Activated CD8-positive, alpha-beta T cell treated with anti-CD3 and anti-CD28 coated beads, Interleukin-2, amount 10 ng/mL, durations not matched to agents 7 days and 5 days (primary cell): ENCODE measurements around the gene SF3A2. TPM values are rescaled to one million over a fixed set of nuclear protein-coding genes. Genes with fewer than 3 reads are reported as not detected.
"Not testable (repeated sequence)": the region's sequence is repeated elsewhere in the genome, so short reads cannot be mapped to it uniquely, and the experiment has no call there.

Experiments used
- ATAC-seq: fragments of 150-1000 bp; cut with Tn5 transposase; one replicate; pipeline ENCODE4 v1.10.0; 2021; ENCODE audit warnings: moderate library complexity
- CTCF ChIA-PET: fragments of 350-600 bp; sonication (Branson Sonifier 250); formaldehyde crosslinking; loops from one replicate; lab custom pipeline; 2021; ENCODE audit warnings: antibody characterized with exemption; lab: Charles Lee
- POLR2A ChIA-PET: fragments of 350-600 bp; sonication (Branson Sonifier 250); formaldehyde crosslinking; loops from one replicate; lab custom pipeline; 2021; ENCODE audit warnings: antibody characterized with exemption; lab: Charles Lee
- DNase-seq: peaks from one replicate; pipeline ENCODE4 v3.0.0-alpha.2; 2020
- H3K27ac Mint-ChIP-seq: one replicate; pipeline ENCODE4 v1.8.0; 2021; ENCODE audit warnings: mild to moderate bottlenecking, mixed read lengths
- H3K27me3 Mint-ChIP-seq: one replicate; pipeline ENCODE4 v1.8.0; 2021; ENCODE audit warnings: low read depth, mixed read lengths
- H3K36me3 Mint-ChIP-seq: one replicate; pipeline ENCODE4 v1.8.0; 2021; ENCODE audit warnings: low read depth, mixed read lengths
- H3K4me1 Mint-ChIP-seq: one replicate; pipeline ENCODE4 v1.8.0; 2021; ENCODE audit warnings: low read depth, mixed read lengths
- H3K4me3 Mint-ChIP-seq: one replicate; pipeline ENCODE4 v1.8.0; 2021; ENCODE audit warnings: mild to moderate bottlenecking, mixed read lengths
- H3K9me3 Mint-ChIP-seq: one replicate; pipeline ENCODE4 v1.8.0; 2022; ENCODE audit warnings: mixed read lengths; ENCODE audit not compliant: insufficient read depth
- total RNA-seq, 2 experiments: library from RNA; stranded (reverse); gene quantifications; one replicate each; pipeline ENCODE4 v1.2.3, GENCODE V29; 2021

Gene SF3A2
- total RNA-seq, 2 experiments from 2014 or later: 157 to 163 TPM

DNA sequence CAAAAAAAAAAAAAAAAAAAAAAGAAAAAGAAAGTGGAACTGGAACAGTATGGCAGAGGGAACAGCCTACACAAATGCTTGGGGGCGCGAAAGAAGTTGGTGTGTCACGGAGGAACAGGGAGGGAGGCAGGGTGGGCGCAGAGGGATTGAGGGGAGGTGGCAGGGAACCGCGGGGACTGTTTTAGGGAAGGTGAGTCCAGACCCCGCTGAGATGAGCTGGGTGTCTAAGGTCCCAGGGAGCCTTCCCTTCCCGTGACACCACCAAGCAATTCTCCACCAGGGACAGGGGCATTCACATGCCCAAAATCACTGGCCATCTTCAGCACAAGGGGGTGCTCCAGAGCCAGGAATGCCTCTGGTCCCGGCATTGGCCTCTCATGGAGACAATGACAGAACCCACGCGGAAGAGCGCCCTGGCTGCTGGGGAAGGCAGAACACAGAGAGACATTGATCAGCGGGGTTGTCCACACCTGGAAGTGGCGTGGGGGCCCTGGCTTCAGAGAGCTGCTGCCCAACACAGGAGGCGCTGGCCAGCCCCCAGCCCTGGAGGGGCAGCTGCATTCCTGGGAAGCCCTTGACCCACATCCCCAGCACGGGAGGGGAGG is 38.4 kb downstream of the SF3A2 start:
- CTCF ChIA-PET: interaction anchor here (0.9 to 2.6 kb wide), 9 partner anchors 13 to 336 kb away, joined by 3 to 25 read pairs (median 3); no protein-coding TSS in a partner anchor
- ATAC-seq (no peak), DNase-seq (peak; percentile 67)
- no peaks in the 10 kb centered on the region for H3K27me3 Mint-ChIP-seq
- peaks cover 38% of the 10 kb centered on the region for H3K4me1 Mint-ChIP-seq
- H3K27ac Mint-ChIP-seq: peak overlapping the region; percentile 47
- H3K36me3 Mint-ChIP-seq: peaks cover 37% of the 10 kb centered on the region
- no peak overlapping the region for H3K4me3 Mint-ChIP-seq
- H3K9me3 Mint-ChIP-seq: no peaks in the 10 kb centered on the region
- POLR2A ChIA-PET: interaction anchor here (0.6 to 1.9 kb wide), 5 partner anchors 20 to 1769 kb away, joined by 3 to 6 read pairs (median 3); partner anchors contain the start of genes LSM7 and PLEKHJ1

DNA sequence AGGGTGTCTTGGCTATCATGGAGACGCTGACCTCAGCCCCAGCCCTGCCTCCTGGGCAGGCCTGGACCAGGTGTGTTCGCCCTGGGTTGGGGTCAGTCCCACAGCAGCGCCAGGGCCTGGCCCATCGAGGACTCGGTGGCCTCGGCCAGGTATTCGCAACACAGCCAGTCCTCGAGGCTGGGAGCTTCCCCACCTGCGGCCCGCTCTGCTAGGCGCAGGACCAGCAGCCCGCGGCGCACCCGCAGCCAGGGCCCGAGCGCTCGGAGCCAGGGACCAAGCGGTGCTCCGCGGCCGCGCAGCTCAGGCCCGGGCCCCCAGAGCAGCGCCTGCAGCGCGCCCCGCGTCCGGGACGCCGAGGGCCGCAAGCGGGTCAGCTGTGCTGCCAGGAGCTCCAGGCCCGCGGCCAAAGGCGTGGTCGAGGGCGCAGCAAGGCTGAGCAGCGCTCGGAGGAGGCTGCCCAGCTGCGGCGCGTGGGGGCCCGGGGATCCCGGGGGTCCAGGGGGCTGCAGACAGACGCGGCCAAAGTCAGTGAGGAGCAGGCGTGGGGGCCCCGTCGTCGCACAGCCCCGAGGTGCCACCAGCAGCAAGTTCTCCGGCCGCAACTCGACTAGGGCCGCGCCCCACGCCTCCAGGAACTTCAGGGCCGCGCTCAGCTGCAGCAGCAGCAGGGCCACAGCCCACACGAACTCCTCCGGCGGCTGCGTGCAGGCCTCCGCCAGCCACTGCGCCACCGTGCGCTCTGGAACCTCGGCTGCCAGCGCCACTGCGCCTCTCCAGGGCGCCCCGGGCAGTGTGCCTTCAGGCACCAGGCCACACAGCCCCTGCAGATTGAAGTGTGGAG is 39.2 kb downstream of the SF3A2 start:
- Mint-ChIP-seq H3K4me1 (peaks cover 38% of the 10 kb centered on the region), H3K27me3 (no peaks in the 10 kb centered on the region), H3K27ac (no peak overlapping the region), H3K36me3 (peaks cover 35% of the 10 kb centered on the region), H3K9me3 (no peaks in the 10 kb centered on the region), H3K4me3 (no peak overlapping the region)
- no peak for DNase-seq
- ChIA-PET POLR2A (interaction anchor here (0.6 to 1.0 kb wide), 3 partner anchors 10 to 1770 kb away, joined by 3 read pairs; no protein-coding TSS in a partner anchor), CTCF (interaction anchor here (0.7 to 2.5 kb wide), 7 partner anchors 13 to 335 kb away, joined by 3 to 15 read pairs (median 3); no protein-coding TSS in a partner anchor)
- no peak for ATAC-seq

DNA sequence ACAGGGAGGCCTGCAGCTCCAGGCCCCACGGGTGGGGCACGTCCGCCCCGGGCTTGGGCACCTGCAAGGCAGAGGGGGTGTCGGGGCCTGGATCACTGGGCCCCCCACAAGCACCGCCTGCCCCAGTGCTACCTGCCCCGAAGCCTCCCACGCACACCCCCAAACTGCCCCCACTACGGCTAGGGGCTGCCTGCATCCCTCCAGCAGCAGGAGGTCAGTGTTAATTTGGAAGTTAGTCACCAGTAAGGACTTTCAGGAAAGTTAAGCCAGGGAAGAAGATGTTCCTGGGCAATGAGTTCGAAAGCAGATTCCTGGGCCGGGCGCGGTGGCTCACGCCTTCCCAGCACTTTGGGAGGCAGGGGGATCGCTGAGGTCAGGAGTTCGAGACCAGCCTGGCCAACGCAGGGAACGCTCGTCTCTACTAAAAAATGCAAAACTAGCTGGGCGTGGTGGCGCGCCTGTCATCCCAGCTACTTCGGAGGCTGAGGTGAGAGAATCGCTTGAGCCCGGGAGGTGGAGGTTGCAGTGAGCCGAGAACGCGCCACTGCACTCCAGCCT is 39.9 kb downstream of the SF3A2 start:
- no peaks in the 10 kb centered on the region for H3K27me3 Mint-ChIP-seq
- POLR2A ChIA-PET: interaction anchor here (0.9 to 1.0 kb wide), 2 partner anchors 10 to 11 kb away, joined by 3 read pairs; no protein-coding TSS in a partner anchor

DNA sequence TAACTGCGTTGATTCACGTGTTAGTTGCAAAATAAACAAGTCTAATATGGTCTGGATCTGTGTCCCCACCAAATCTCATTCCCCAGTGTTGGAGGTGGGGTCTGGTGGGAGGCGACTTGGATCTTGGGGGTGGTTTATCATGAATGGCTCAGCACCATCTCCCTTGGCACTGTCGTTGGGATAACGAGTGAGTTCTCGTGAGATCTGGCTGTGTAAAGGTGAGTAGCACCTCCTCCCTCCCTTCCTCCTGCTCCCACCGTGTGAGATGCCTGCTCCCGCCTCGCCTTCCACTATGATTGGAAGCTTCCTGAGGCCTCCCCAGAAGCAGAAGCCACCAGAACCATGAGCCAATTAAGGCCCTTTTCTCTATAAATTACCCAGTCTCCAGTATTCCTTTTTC is 40.5 kb downstream of the SF3A2 start:
- H3K27ac Mint-ChIP-seq: no peak overlapping the region
- H3K4me1 Mint-ChIP-seq: peaks cover 37% of the 10 kb centered on the region
- ChIA-PET POLR2A (interaction anchor here (0.6 to 1.0 kb wide), 2 partner anchors 10 to 97 kb away, joined by 3 read pairs; no protein-coding TSS in a partner anchor), CTCF (interaction anchor here (0.8 kb wide), 1 partner anchor 37 kb away, joined by 3 read pairs; no protein-coding TSS in a partner anchor)
- peaks cover 26% of the 10 kb centered on the region for H3K36me3 Mint-ChIP-seq
- ATAC-seq (no peak), DNase-seq (no peak)
- no peaks in the 10 kb centered on the region for H3K9me3 Mint-ChIP-seq
- H3K27me3 Mint-ChIP-seq: no peaks in the 10 kb centered on the region
- no peak overlapping the region for H3K4me3 Mint-ChIP-seq

More for the DNA sequence above, 39.9 kb downstream of the SF3A2 start:
- DNase-seq (no peak), ATAC-seq (no peak)
- Mint-ChIP-seq H3K4me1 (peaks cover 36% of the 10 kb centered on the region), H3K36me3 (peaks cover 31% of the 10 kb centered on the region), H3K27ac (no peak overlapping the region), H3K9me3 (no peaks in the 10 kb centered on the region), H3K4me3 (no peak overlapping the region)
- CTCF ChIA-PET: interaction anchor here (0.7 kb wide), 1 partner anchor 13 kb away, joined by 3 read pairs; no protein-coding TSS in a partner anchor

DNA sequence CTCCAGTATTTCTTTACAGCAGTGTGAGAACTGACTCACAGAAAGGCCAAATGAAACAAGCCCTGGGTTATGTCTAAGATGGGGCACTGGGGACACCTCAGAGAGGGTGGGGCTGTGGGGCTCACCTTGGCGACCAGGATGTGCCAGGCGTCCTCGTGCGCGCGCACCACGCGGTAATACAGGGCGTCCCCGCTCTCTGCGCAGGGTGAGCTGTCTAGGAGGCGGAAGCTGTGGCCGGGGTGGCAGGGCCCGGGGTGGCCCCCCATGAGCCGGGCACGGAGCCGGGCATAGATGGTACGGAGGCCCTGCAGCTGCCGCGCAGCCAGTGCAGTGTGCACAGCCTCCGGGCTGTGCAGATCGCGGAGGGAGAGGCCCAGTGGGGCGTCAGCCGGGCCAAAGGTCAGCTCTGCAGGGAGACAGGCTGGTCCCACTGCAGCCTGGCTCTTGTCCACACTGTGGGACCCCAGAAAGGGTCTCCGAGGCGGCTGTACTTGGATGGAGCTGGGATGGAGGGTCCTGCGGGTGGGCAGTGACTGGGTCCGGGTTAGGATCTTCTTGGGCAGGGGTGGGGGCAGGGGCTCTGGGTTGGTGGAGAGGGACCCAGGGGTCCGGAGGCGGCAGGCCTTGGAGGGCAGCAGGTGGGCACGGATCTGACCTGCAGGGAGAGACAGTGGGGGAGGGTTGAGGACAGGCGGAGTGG is 42.0 kb downstream of the SF3A2 start:
- CTCF ChIA-PET: interaction anchor here (0.5 kb wide), 1 partner anchor 195 kb away, joined by 4 read pairs; no protein-coding TSS in a partner anchor
- Mint-ChIP-seq H3K27ac (no peak overlapping the region), H3K4me1 (peaks cover 35% of the 10 kb centered on the region), H3K4me3 (no peak overlapping the region), H3K27me3 (no peaks in the 10 kb centered on the region), H3K36me3 (peaks cover 16% of the 10 kb centered on the region), H3K9me3 (no peaks in the 10 kb centered on the region)
- POLR2A ChIA-PET: no interaction called here
- ATAC-seq (no peak), DNase-seq (no peak)

DNA sequence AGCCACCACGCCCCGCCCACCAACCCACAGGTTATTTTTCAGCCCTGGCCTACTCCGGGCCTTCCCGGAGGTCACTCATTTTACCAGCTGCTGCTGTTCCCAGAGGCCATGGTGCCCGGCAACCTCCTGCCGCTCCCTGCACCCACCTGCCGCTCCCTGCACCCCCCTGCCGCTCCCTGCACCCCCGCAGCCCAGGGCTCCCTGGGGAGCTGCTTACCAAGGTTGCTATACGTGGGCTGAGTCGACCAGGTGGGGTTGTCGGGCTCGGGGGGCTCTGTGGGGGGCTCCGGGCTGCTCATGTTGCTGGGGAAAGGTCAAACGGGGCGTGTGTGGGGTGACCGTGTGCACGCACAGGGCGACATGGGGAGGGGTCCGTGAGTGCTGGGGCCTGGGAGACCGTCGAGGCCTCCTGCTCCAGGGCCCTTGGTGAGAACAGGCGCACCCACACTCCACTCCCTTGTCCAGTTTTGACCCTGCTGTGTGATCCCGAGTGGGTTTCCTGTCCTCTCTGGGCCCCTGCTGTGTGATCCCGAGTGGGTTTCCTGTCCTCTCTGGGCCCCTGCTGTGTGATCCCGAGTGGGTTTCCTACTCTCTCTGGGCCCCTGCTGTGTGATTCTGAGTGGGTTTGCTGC is 44.1 kb downstream of the SF3A2 start:
- ATAC-seq (no peak), DNase-seq (no peak)
- no peak overlapping the region for H3K4me3 Mint-ChIP-seq
- peaks cover 4% of the 10 kb centered on the region for H3K36me3 Mint-ChIP-seq
- H3K27ac Mint-ChIP-seq: no peak overlapping the region
- no peaks in the 10 kb centered on the region for H3K27me3 Mint-ChIP-seq
- H3K9me3 Mint-ChIP-seq: no peaks in the 10 kb centered on the region
- H3K4me1 Mint-ChIP-seq: peaks cover 22% of the 10 kb centered on the region
- ChIA-PET CTCF (interaction anchor here (0.7 kb wide), 1 partner anchor 21 kb away, joined by 5 read pairs; no protein-coding TSS in a partner anchor), POLR2A (no interaction called here)

DNA sequence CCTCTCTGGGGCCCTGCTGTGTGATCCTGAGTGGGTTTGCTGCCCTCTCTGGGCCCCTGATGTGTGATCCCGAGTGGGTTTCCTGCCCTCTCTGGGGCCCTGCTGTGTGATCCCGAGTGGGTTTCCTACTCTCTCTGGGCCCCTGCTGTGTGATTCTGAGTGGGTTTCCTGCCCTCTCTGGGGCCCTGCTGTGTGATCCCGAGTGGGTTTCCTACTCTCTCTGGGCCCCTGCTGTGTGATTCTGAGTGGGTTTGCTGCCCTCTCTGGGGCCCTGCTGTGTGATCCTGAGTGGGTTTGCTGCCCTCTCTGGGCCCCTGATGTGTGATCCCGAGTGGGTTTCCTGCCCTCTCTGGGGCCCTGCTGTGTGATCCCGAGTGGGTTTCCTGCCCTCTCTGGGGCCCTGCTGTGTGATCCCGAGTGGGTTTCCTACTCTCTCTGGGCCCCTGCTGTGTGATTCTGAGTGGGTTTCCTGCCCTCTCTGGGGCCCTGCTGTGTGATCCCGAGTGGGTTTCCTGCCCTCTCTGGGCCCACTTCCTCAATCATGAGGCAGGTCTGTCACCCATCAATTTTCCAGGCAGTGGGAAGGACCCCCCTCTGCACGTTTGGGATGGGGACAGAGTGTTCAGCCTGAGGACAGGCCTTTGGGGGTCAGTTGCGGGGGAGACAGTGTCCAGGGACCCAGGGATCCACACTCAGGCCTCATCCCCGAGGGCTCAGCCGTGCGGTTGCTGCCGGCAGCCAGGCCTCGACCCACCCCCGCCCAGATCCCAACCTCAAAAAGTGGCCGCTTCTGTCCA is 44.8 kb downstream of the SF3A2 start:
- ATAC-seq, H3K9me3 Mint-ChIP-seq, DNase-seq, POLR2A ChIA-PET, H3K36me3 Mint-ChIP-seq, H3K27me3 Mint-ChIP-seq: not testable (repeated sequence)
- Mint-ChIP-seq H3K4me3 (peak overlapping the region; percentile 66), H3K4me1 (peaks cover 22% of the 10 kb centered on the region), H3K27ac (peak overlapping the region; percentile 57)
- CTCF ChIA-PET: interaction anchor here (0.7 to 1.0 kb wide), 2 partner anchors 22 to 46 kb away, joined by 3 to 5 read pairs; partner anchors contain the start of gene PLEKHJ1

DNA sequence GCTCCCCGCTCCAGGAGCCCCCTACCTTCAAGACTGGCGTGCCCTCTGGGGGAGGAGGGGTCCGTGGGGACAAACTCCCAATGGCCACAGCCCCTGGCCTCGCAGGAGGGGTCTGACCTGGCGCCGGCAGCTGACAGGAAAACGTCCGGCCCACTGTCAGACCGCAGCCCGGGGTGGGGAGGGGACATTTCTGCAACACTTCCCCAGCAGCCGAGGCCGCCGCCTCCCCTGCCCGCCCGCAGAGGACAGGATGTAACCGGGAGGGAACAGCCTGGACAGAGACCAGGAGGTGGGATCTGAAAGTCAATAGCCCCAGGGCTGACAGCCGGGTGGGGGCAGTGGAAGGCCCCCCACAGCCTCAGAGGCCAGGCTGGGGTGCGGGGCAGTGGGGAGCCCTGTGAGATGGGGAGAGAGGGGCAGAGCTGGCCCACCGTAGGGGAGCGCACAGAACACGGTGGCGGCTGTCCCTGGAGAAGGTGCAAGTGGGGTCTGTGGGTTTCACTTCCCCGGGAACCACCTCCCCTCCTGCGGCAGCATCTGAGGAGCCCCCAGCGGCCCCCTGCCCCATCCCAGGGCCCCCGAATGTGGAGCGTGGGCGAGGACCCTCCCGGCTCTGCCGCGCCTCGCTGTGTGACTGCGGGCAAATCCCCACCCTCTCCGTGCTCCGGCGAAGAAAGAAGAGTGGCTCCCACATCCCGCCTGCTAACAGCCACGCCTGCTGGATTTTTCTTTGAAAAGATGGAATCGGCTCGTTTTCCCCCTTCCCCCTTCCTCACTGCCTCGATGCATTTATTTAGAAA is 45.6 kb downstream of the SF3A2 start, which contains the start of gene PEAK3:
PEAK3 (minus strand) TSS at position 114 of the 800 bp plus-strand sequence. CDS start 1,244 bp downstream, outside the sequence.
- peak; percentile 71 for DNase-seq
- CTCF ChIA-PET: interaction anchor here (1.0 kb wide), 1 partner anchor 47 kb away, joined by 3 read pairs; the partner anchor contains the start of gene PLEKHJ1
- peak within 1 kb of the TSS; percentile 66 for H3K4me3 Mint-ChIP-seq
- H3K9me3 Mint-ChIP-seq: no peaks in the 10 kb centered on the region
- peaks cover under 1% of the 10 kb centered on the region for H3K36me3 Mint-ChIP-seq
- POLR2A ChIA-PET: interaction anchor here (0.9 kb wide), 1 partner anchor 11 kb away, joined by 3 read pairs; no protein-coding TSS in a partner anchor
- peak within 1 kb of the TSS; percentile 74 for H3K27ac Mint-ChIP-seq
- peaks cover 20% of the 10 kb centered on the region for H3K4me1 Mint-ChIP-seq
- ATAC-seq: peak; percentile 57
- no peaks in the 10 kb centered on the region for H3K27me3 Mint-ChIP-seq

DNA sequence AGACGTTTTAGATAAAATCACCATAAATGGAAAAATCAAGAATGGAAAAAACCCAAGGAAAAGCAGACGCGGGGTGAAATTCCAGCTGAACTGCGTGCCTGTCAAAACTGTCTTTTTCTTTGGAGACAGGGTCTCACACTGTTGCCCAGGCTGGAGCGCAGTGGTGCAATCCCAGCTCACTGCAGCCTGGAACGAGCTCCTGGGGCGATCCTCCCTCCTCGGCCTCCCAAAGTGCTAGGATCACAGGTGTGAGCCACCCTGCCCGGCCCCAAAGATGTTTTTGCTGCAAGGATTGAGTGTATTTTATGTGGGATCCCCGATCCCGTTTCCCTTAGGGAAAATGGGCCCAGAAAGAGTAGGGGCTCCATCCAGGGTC is 46.2 kb downstream of the SF3A2 start:
- DNase-seq: no peak
- CTCF ChIA-PET: no interaction called here
- POLR2A ChIA-PET: interaction anchor here (0.9 kb wide), 1 partner anchor 11 kb away, joined by 3 read pairs; no protein-coding TSS in a partner anchor
- no peaks in the 10 kb centered on the region for H3K27me3 Mint-ChIP-seq
- no peak for ATAC-seq
- H3K4me3 Mint-ChIP-seq: peak overlapping the region; percentile 40
- no peak overlapping the region for H3K27ac Mint-ChIP-seq
- no peaks in the 10 kb centered on the region for H3K36me3 Mint-ChIP-seq
- peaks cover 22% of the 10 kb centered on the region for H3K4me1 Mint-ChIP-seq
- H3K9me3 Mint-ChIP-seq: no peaks in the 10 kb centered on the region
